Endometrial microvascular endothelial cells (primary cell): ENCODE results near the gene HGF. TPM values are rescaled to one million over a fixed set of nuclear protein-coding genes. Genes with fewer than 3 reads are reported as not detected.
"Not testable (repeated sequence)": the region's sequence is repeated elsewhere in the genome, so short reads cannot be mapped to it uniquely, and the experiment has no call there.

ENCODE experiments used
- in situ Hi-C: cut with HindIII; loops from 2 replicates; pipeline ENCODE4 v1.10.0; 2017; ENCODE audit warnings: low sequenced_read_pairs, low pct_unique_long_range_greater_than_20kb; ENCODE audit errors: inconsistent ontology term
- total RNA-seq: library from RNA; depleted of rRNA; stranded (reverse); fragments of >200 nt; gene quantifications from one replicate; pipeline ENCODE4 v1.2.3, GENCODE V29; 2015; ENCODE audit errors: inconsistent ontology term

HGF gene
- total RNA-seq = 14.8 TPM

- in situ Hi-C loops = no loop called here
These were observed at the start of gene HGF for GRCh38 chr7:81769891-81770727. Gene HGF, minus strand, starts transcription at chr7:81770047. Its CDS starts 76 bp downstream, at chr7:81769971.

GRCh38 chr7:81816312-81816711 lies 46.5 kb upstream of the HGF start:
- in situ Hi-C loops = no loop called here

- in situ Hi-C loops = not testable (repeated sequence)
These were observed 43.1 kb upstream of the HGF start for GRCh38 chr7:81812866-81813476.

- in situ Hi-C loops = no loop called here
These were observed 42.4 kb upstream of the HGF start for GRCh38 chr7:81811956-81812865.

- in situ Hi-C loops = no loop called here
These were observed 40.8 kb upstream of the HGF start for GRCh38 chr7:81810476-81811155.

- in situ Hi-C loops = not testable (repeated sequence)
These were observed 38.5 kb upstream of the HGF start for GRCh38 chr7:81808310-81808709.

- in situ Hi-C loops = no loop called here
These were observed 33.4 kb upstream of the HGF start for GRCh38 chr7:81803267-81803666.

GRCh38 chr7:81802251-81802650 lies 32.4 kb upstream of the HGF start:
- in situ Hi-C loops = no loop called here

- in situ Hi-C loops = no loop called here
These were observed 31.7 kb upstream of the HGF start for GRCh38 chr7:81801532-81801931.

GRCh38 chr7:81791568-81792518 lies 22.0 kb upstream of the HGF start:
- in situ Hi-C loops = no loop called here

GRCh38 chr7:81790686-81791085 lies 20.8 kb upstream of the HGF start:
- in situ Hi-C loops = no loop called here

- in situ Hi-C loops = no loop called here
These were observed 20.3 kb upstream of the HGF start for GRCh38 chr7:81790120-81790500.

GRCh38 chr7:81789406-81790119 lies 19.7 kb upstream of the HGF start:
- in situ Hi-C loops = no loop called here

GRCh38 chr7:81788246-81788645 lies 18.4 kb upstream of the HGF start:
- in situ Hi-C loops = no loop called here

GRCh38 chr7:81783818-81784217 lies 14.0 kb upstream of the HGF start:
- in situ Hi-C loops = no loop called here

- in situ Hi-C loops = no loop called here
These were observed 11.3 kb upstream of the HGF start for GRCh38 chr7:81780914-81781693.

- in situ Hi-C loops = no loop called here
These were observed 9.9 kb upstream of the HGF start for GRCh38 chr7:81779706-81780105.
